Suprapubic skin (tissue), 4 donors: ENCODE data around the gene VAV2.

Experiments used
- CTCF ChIP-seq, 2 donors: fragments of 200-600 bp in 1 of 2; fragments of 450-650 bp in 1 of 2; sonication (generic) in 1 of 2; IDR thresholded peaks; one replicate each; pipeline ENCODE4 v1.5.1; 2016 to 2019; ENCODE audit warnings: antibody characterized with exemption in 2 of 2, mild to moderate bottlenecking in 1 of 2, moderate library complexity in 1 of 2
- EP300 ChIP-seq: sonication (generic); formaldehyde crosslinking; IDR thresholded peaks from one replicate; pipeline ENCODE4 v1.6.1; 2017; ENCODE audit warnings: antibody characterized with exemption
- POLR2A ChIP-seq, 2 donors: fragments of 450-650 bp; IDR thresholded peaks; one replicate each; pipeline ENCODE4 v1.6.1; 2017; ENCODE audit warnings: antibody characterized with exemption in 2 of 2, mild to moderate bottlenecking in 2 of 2, moderate library complexity in 2 of 2
- POLR2AphosphoS5 ChIP-seq, 3 donors: sonication (generic); formaldehyde crosslinking; IDR thresholded peaks; one replicate each; pipeline ENCODE4 v1.6.1; 2017; ENCODE audit warnings: antibody characterized with exemption in 3 of 3

GRCh38 chr9:134028076-134028475 lies 36.0 kb upstream of the VAV2 start:
- TF ChIP-seq POLR2A (IDR thresholded peaks at IDR 0.05) (no peak), CTCF (IDR thresholded peaks at IDR 0.05) (no peak), POLR2AphosphoS5 (IDR thresholded peaks at IDR 0.05) (no peak), EP300 (no peak)
